Measurements from ENCODE around the gene FRMD7. TPM values are rescaled to one million over a fixed set of nuclear protein-coding genes. Genes with fewer than 3 reads are reported as not detected.
"Not testable (repeated sequence)": the region's sequence is repeated elsewhere in the genome, so short reads cannot be mapped to it uniquely, and the experiment has no call there.

FRMD7 gene
- total RNA-seq, 1 donor from 2014 or later: not detected

DNA sequence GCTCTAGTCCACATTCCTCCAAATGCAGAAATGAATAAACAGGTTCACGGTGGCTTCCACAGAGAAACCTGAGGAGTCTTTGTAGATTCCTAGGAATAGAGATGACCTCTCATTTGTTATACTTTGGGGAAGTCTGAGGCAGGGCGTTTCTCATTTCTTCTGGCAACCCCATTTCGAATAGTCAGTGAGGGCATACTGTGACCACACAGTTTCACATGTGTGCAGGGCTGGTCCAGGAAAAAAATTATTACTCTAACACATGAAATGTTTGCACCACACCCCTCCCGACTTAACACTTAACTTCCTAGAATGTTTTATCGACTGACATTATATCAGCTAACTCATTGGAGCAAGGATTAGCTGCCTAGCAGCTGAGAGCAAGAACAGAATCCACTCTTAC lies 12.0 kb downstream of the FRMD7 start:
- no peaks in the 10 kb centered on the region for H3K9me3 Mint-ChIP-seq
- no peaks in the 10 kb centered on the region for H3K27me3 Mint-ChIP-seq
- H3K36me3 Mint-ChIP-seq (ENCODE audit: low read depth): no peaks in the 10 kb centered on the region
- TF ChIP-seq, protein P1, sequence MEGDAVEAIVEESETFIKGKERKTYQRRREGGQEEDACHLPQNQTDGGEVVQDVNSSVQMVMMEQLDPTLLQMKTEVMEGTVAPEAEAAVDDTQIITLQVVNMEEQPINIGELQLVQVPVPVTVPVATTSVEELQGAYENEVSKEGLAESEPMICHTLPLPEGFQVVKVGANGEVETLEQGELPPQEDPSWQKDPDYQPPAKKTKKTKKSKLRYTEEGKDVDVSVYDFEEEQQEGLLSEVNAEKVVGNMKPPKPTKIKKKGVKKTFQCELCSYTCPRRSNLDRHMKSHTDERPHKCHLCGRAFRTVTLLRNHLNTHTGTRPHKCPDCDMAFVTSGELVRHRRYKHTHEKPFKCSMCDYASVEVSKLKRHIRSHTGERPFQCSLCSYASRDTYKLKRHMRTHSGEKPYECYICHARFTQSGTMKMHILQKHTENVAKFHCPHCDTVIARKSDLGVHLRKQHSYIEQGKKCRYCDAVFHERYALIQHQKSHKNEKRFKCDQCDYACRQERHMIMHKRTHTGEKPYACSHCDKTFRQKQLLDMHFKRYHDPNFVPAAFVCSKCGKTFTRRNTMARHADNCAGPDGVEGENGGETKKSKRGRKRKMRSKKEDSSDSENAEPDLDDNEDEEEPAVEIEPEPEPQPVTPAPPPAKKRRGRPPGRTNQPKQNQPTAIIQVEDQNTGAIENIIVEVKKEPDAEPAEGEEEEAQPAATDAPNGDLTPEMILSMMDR (IDR thresholded peaks at IDR 0.05): no peak
- H3K4me3 Mint-ChIP-seq: no peak overlapping the region
- no peak for ATAC-seq (ENCODE audit: low read depth)
- POLR2A ChIA-PET: no interaction called here
- no peak overlapping the region for H3K27ac Mint-ChIP-seq
- no peak for DNase-seq
- H3K4me1 Mint-ChIP-seq: no peaks in the 10 kb centered on the region
- CTCF ChIA-PET: no interaction called here
- intact Hi-C loops (cut with micrococcal nuclease): no loop called here

DNA sequence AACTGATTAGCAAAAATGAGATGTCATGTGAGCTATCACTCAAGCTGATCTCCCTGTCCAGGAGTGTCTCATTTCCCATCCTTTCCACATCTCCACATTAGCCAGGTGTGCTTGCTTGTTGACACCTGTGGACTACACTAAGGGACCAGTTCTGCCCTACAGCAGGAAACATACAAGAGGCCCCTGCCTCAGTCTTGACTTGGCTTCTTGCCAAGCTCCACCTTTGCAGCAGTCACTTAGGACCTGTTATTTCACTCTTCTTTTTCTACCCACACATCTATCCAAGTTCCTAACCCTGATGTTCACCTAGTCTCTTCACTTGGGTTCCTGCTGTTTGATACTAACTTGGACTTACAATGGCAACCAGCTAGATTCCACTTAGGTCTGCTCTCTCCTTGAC lies 13.2 kb downstream of the FRMD7 start:
- ATAC-seq (ENCODE audit: low read depth): no peak
- no peak overlapping the region for H3K27ac Mint-ChIP-seq
- intact Hi-C loops (cut with micrococcal nuclease): no loop called here
- H3K36me3 Mint-ChIP-seq (ENCODE audit: low read depth): no peaks in the 10 kb centered on the region
- no peak for DNase-seq
- POLR2A ChIA-PET: no interaction called here
- H3K4me3 Mint-ChIP-seq: no peak overlapping the region
- TF ChIP-seq, protein P1 (IDR thresholded peaks at IDR 0.05): no peak
- H3K4me1 Mint-ChIP-seq: no peaks in the 10 kb centered on the region
- no peaks in the 10 kb centered on the region for H3K9me3 Mint-ChIP-seq
- CTCF ChIA-PET: no interaction called here
- H3K27me3 Mint-ChIP-seq: no peaks in the 10 kb centered on the region

GRCh38 chrX:132107291-132107690 lies 20.5 kb downstream of the FRMD7 start:
- H3K9me3 Mint-ChIP-seq: no peaks in the 10 kb centered on the region
- intact Hi-C loops (cut with micrococcal nuclease): no loop called here
- DNase-seq: no peak
- ATAC-seq (ENCODE audit: low read depth): no peak
- no peak overlapping the region for H3K27ac Mint-ChIP-seq
- TF ChIP-seq, protein P1 (IDR thresholded peaks at IDR 0.05): no peak
- ChIA-PET CTCF (no interaction called here), POLR2A (no interaction called here)
- no peaks in the 10 kb centered on the region for H3K4me1 Mint-ChIP-seq
- H3K36me3 Mint-ChIP-seq (ENCODE audit: low read depth): no peaks in the 10 kb centered on the region
- no peaks in the 10 kb centered on the region for H3K27me3 Mint-ChIP-seq
- no peak overlapping the region for H3K4me3 Mint-ChIP-seq

DNA sequence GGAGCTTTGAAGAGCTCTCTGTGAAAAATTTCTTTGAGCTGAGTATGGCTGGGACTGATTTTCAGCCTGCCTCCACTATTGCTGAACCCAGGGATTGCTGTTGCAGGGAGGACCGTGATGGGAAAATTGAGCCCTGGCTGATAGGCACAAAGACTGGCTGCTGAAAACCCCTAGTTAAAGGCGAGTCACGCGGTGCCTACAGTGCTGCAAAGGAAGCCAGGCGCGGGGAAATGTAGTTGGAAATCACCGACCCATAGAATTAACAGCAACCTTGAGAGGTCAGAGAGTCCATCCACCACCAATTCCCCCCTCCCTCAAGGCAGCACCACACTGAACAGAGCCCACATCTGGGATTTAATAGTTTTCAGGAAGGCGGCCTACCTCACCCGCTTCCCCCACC lies 26.0 kb downstream of the FRMD7 start:
- POLR2A ChIA-PET: no interaction called here
- Mint-ChIP-seq H3K9me3 (no peaks in the 10 kb centered on the region), H3K27me3 (no peaks in the 10 kb centered on the region), H3K36me3 (ENCODE audit: low read depth) (no peaks in the 10 kb centered on the region), H3K4me1 (no peaks in the 10 kb centered on the region), H3K4me3 (no peak overlapping the region), H3K27ac (no peak overlapping the region)
- DNase-seq (no peak), ATAC-seq (ENCODE audit: low read depth) (no peak)
- TF ChIP-seq, protein P1 (IDR thresholded peaks at IDR 0.05): no peak
- intact Hi-C loops (cut with micrococcal nuclease): no loop called here
- CTCF ChIA-PET: interaction anchor here (1.1 kb wide), 1 partner anchor 9 kb away, joined by 4 read pairs; no protein-coding TSS in a partner anchor

DNA sequence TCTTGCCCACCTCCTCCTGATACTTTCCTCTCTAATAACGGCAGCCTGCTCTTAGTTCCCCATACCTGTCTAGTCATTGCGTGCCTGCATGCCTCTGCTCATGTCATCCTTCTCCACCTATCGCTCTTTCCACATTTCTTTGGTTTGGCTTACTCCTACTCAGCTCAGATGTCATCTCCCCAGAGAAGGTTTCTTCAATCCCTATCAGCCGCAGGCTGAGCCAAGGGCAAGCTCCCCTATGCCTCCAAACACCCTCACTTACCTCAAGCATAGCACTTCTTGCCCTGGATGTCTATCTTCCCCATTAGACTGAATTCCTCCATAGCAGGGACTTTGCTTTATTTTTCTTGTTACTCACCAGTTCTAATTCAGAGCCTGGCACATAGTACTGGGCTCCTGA lies 26.6 kb downstream of the FRMD7 start:
- POLR2A ChIA-PET: no interaction called here
- TF ChIP-seq, protein P1 (IDR thresholded peaks at IDR 0.05): no peak
- DNase-seq (no peak), ATAC-seq (ENCODE audit: low read depth) (no peak)
- no peaks in the 10 kb centered on the region for H3K4me1 Mint-ChIP-seq
- no peak overlapping the region for H3K4me3 Mint-ChIP-seq
- no peaks in the 10 kb centered on the region for H3K36me3 Mint-ChIP-seq (ENCODE audit: low read depth)
- intact Hi-C loops (cut with micrococcal nuclease): no loop called here
- CTCF ChIA-PET: no interaction called here
- no peaks in the 10 kb centered on the region for H3K27me3 Mint-ChIP-seq
- no peak overlapping the region for H3K27ac Mint-ChIP-seq
- no peaks in the 10 kb centered on the region for H3K9me3 Mint-ChIP-seq

GRCh38 chrX:132098704-132099103 lies 29.1 kb downstream of the FRMD7 start:
- H3K27me3 Mint-ChIP-seq; CTCF ChIA-PET; H3K9me3 Mint-ChIP-seq; ATAC-seq (ENCODE audit: low read depth); H3K4me1 Mint-ChIP-seq; DNase-seq; H3K4me3 Mint-ChIP-seq; intact Hi-C loops (cut with micrococcal nuclease); H3K27ac Mint-ChIP-seq; H3K36me3 Mint-ChIP-seq (ENCODE audit: low read depth); POLR2A ChIA-PET: not testable (repeated sequence)

Measured in activated B cell treated with CpG ODN at 0.5 μM for 24 hours (primary cell).